Keratinocyte (primary cell): Measurements from ENCODE around the gene CCDC200. TPM values are rescaled to one million over a fixed set of nuclear protein-coding genes. Genes with fewer than 3 reads are reported as not detected.

Source experiments
- DNase-seq: peaks from one replicate; pipeline ENCODE4 v3.0.0-alpha.2; 2011; ENCODE audit warnings: low read depth, missing footprints, low spot score
- FAIRE-seq: peaks from 2 replicates; lab custom pipeline; 2011; peaks lifted over from hg19 to GRCh38; lab: Jason Lieb, UNC
- H2AFZ ChIP-seq: 2 replicates; pipeline ENCODE4 v1.6.0; 2012; ENCODE audit warnings: low read length, control low read depth, inconsistent platforms; ENCODE audit not compliant: control insufficient read depth
- H3K27ac ChIP-seq: 2 replicates; pipeline ENCODE4 v1.5.1; 2011; ENCODE audit warnings: low read length; ENCODE audit not compliant: control insufficient read depth, insufficient read depth
- H3K27me3 ChIP-seq: 3 replicates; pipeline ENCODE4 v1.6.0; 2011; ENCODE audit warnings: low read length; ENCODE audit not compliant: control insufficient read depth, insufficient read depth; ENCODE audit errors: extremely low read depth
- H3K36me3 ChIP-seq, 2 experiments: 2 replicates in 1 of 2; 3 replicates in 1 of 2; pipeline ENCODE4 v1.5.1; 2011; ENCODE audit warnings: low read length in 2 of 2, mild to moderate bottlenecking in 1 of 2; ENCODE audit not compliant: control insufficient read depth in 2 of 2, insufficient read depth in 2 of 2; ENCODE audit errors: extremely low read depth in 1 of 2
- H3K4me1 ChIP-seq: 3 replicates; pipeline ENCODE4 v1.5.1; 2011; ENCODE audit warnings: low read length; ENCODE audit not compliant: control insufficient read depth, insufficient read depth; ENCODE audit errors: extremely low read depth
- H3K4me2 ChIP-seq: 3 replicates; pipeline ENCODE4 v1.6.0; 2011; ENCODE audit warnings: low read depth, low read length; ENCODE audit not compliant: control insufficient read depth, insufficient read depth; ENCODE audit errors: extremely low read depth
- H3K4me3 ChIP-seq, 3 experiments: fragments of 200-600 bp in 1 of 3; sonication (generic) in 1 of 3; 2 replicates in 2 of 3; 3 replicates in 1 of 3; pipeline ENCODE4 v1.5.1; 2011 to 2016; ENCODE audit warnings: low read length in 3 of 3, mild to moderate bottlenecking in 3 of 3, control low read depth in 2 of 3, inconsistent platforms in 1 of 3, low read depth in 1 of 3, mixed read lengths in 1 of 3, mixed run types in 1 of 3, moderate library complexity in 1 of 3; ENCODE audit not compliant: control insufficient read depth in 2 of 3, insufficient read depth in 2 of 3; ENCODE audit errors: extremely low read depth in 1 of 3
- H3K79me2 ChIP-seq: 2 replicates; pipeline ENCODE4 v1.6.0; 2012; ENCODE audit warnings: low read length; ENCODE audit not compliant: control insufficient read depth, insufficient read depth
- H3K9ac ChIP-seq: 3 replicates; pipeline ENCODE4 v1.6.0; 2011; ENCODE audit warnings: low read length; ENCODE audit not compliant: control insufficient read depth, insufficient read depth; ENCODE audit errors: extremely low read depth
- H3K9me1 ChIP-seq: 3 replicates; pipeline ENCODE4 v1.6.0; 2011; ENCODE audit warnings: low read length; ENCODE audit not compliant: control insufficient read depth, insufficient read depth; ENCODE audit errors: extremely low read depth
- H3K9me3 ChIP-seq: 2 replicates; pipeline ENCODE4 v1.5.1; 2012; ENCODE audit warnings: low read depth, low read length; ENCODE audit not compliant: control insufficient read depth
- H4K20me1 ChIP-seq: 3 replicates; pipeline ENCODE4 v1.6.0; 2011; ENCODE audit warnings: low read length; ENCODE audit not compliant: control insufficient read depth, insufficient read depth; ENCODE audit errors: extremely low read depth
- CTCF ChIP-seq, 3 experiments: IDR thresholded peaks in 1 of 3; conservative IDR thresholded peaks in 1 of 3; optimal IDR thresholded peaks in 1 of 3; 2 replicates in 2 of 3; 3 replicates in 1 of 3; pipeline versions ENCODE3 to v1.5.1; 2011; ENCODE audit warnings: low read length in 3 of 3, mild to moderate bottlenecking in 3 of 3, moderate library complexity in 2 of 3, control low read depth in 1 of 3, inconsistent platforms in 1 of 3; ENCODE audit not compliant: insufficient read depth in 2 of 3; ENCODE audit errors: extremely low read depth in 1 of 3
- EZH2 ChIP-seq: IDR thresholded peaks from one replicate; pipeline ENCODE4 v1.6.1; 2012; ENCODE audit warnings: inconsistent platforms, mild to moderate bottlenecking, low read length, moderate library complexity
- dilution Hi-C: fragments of 300-500 bp; cut with MboI; formaldehyde crosslinking; loops from one replicate; pipeline ENCODE4 v1.7.0; 2020; ENCODE audit warnings: low sequenced_read_pairs; ENCODE audit not compliant: extremely low pct_ligation_motif_present
- polyA plus RNA-seq, 5 experiments: library from polyadenylated mRNA; depleted of rRNA in 3 of 5; stranded (reverse) in 3 of 5; stranded (forward) in 1 of 5; unstranded in 1 of 5; fragments of >200 nt; gene quantifications; 1 replicate in 1 of 5; 2 replicates in 3 of 5; 3 replicates in 1 of 5; pipeline versions ENCODE4 v1.2.1 to v1.2.3, GENCODE V29; 2011 to 2012; ENCODE audit warnings: missing spikeins in 2 of 5, low read depth in 1 of 5, low replicate concordance in 1 of 5

CCDC200 gene
- polyA plus RNA-seq, 1 donor (not counting 4 experiments of a cell fraction or from before 2014, with no cell fraction given): not detected

- Histone ChIP-seq H3K9ac (peak within 1 kb of the TSS; percentile 72), H3K27me3 (no peaks in the 10 kb centered on the region), H3K79me2 (no peaks in the 10 kb centered on the region), H4K20me1 (no peaks in the 10 kb centered on the region), H3K36me3 (peaks cover 11 to 23% of the 10 kb centered on the region in 2 experiments), H3K4me2 (peak within 1 kb of the TSS; percentile 89), H3K4me3 (peak within 1 kb of the TSS; percentile 42 to 74 (median 73)), H2AFZ (peak within 1 kb of the TSS; percentile 87), H3K27ac (peak within 1 kb of the TSS; percentile 72), H3K9me1 (no peaks in the 10 kb centered on the region), H3K4me1 (peaks cover 23% of the 10 kb centered on the region), H3K9me3 (no peaks in the 10 kb centered on the region)
- dilution Hi-C loops: no loop called here
- no peak for TF ChIP-seq EZH2
- TF ChIP-seq CTCF (optimal IDR thresholded peaks at IDR 0.05 in 1 of 3, IDR thresholded peaks at IDR 0.05 in 1 of 3, conservative IDR thresholded peaks at IDR 0.05 in 1 of 3; ENCODE audit: extremely low read depth in 1 of 3, insufficient read depth in 2 of 3, low read length in 3 of 3): peak in 2 of 3 experiments; percentile 14 to 23
- FAIRE-seq: no peak
- DNase-seq: peak; percentile 61
Observed at GRCh38 chr17:43211480-43212402, 16.7 kb downstream of the CCDC200 start, which contains the start of gene TMEM106A. TSS of gene TMEM106A (plus strand) at chr17:43211875. CDS start at chr17:43213042, 1,167 bp downstream.

DNA sequence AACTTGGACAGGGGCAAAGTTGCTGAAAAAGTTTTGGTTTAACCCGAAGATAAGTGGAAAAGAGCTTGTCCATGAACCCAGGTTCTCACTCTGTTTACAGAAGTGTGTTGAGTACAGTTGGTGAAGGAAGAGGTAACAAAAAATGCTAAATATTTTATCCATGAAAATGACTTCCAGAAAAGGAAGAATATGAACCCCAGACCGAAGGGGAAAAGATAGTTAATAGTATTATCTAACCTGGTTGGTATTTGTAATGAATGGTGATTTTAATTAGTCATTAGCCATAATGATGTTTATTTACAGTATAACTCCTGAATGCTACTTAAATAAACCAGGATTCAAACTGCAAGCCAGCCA lies 17.3 kb downstream of the CCDC200 start:
- Histone ChIP-seq H3K9me3 (no peaks in the 10 kb centered on the region), H3K36me3 (peaks cover 11 to 18% of the 10 kb centered on the region in 2 experiments), H3K79me2 (no peaks in the 10 kb centered on the region), H3K4me1 (peaks cover 23% of the 10 kb centered on the region), H3K27ac (peak overlapping the region; percentile 72), H3K4me2 (peak overlapping the region; percentile 89), H4K20me1 (no peaks in the 10 kb centered on the region), H3K4me3 (peak overlapping the region; percentile 42 to 73 (median 59)), H3K27me3 (no peaks in the 10 kb centered on the region), H3K9me1 (no peaks in the 10 kb centered on the region), H3K9ac (peak overlapping the region; percentile 72), H2AFZ (peak overlapping the region; percentile 76)
- FAIRE-seq (no peak), DNase-seq (no peak)
- dilution Hi-C loops: no loop called here
- TF ChIP-seq CTCF (optimal IDR thresholded peaks at IDR 0.05 in 1 of 3, IDR thresholded peaks at IDR 0.05 in 1 of 3, conservative IDR thresholded peaks at IDR 0.05 in 1 of 3; ENCODE audit: extremely low read depth in 1 of 3, insufficient read depth in 2 of 3, low read length in 3 of 3): no peak
- no peak for TF ChIP-seq EZH2
